Lower lobe of right lung (tissue), 2 donors: ENCODE data around the gene ZFYVE27. TPM values are rescaled to one million over a fixed set of nuclear protein-coding genes. Genes with fewer than 3 reads are reported as not detected.

Experiments used
- ATAC-seq, 2 donors: fragments of 200-7000 bp; cut with Tn5 transposase; one replicate each; pipeline ENCODE4 v1.9.1; 2020 to 2022; ENCODE audit warnings: mild to moderate bottlenecking in 2 of 2, moderate library complexity in 2 of 2
- DNase-seq: peaks from one replicate; pipeline ENCODE4 v3.0.0-alpha.2; 2020
- H3K27ac ChIP-seq: fragments of 200-600 bp; one replicate; pipeline ENCODE4 v1.8.0; 2022
- H3K27me3 ChIP-seq: fragments of 200-600 bp; one replicate; pipeline ENCODE4 v1.8.0; 2022; ENCODE audit warnings: low read depth
- H3K36me3 ChIP-seq: fragments of 200-600 bp; one replicate; pipeline ENCODE4 v1.8.0; 2022; ENCODE audit warnings: mild to moderate bottlenecking
- H3K4me1 ChIP-seq: fragments of 200-600 bp; one replicate; pipeline ENCODE4 v1.8.0; 2022
- H3K4me3 ChIP-seq: fragments of 200-600 bp; one replicate; pipeline ENCODE4 v1.8.0; 2022; ENCODE audit warnings: mild to moderate bottlenecking
- H3K9me3 ChIP-seq: fragments of 200-600 bp; one replicate; pipeline ENCODE4 v1.8.0; 2022
- CTCF ChIP-seq: fragments of 200-600 bp; IDR thresholded peaks from one replicate; pipeline ENCODE4 v1.8.0; 2022; ENCODE audit warnings: antibody characterized with exemption, mild to moderate bottlenecking
- intact Hi-C: fragments of 100-400 bp; cut with DNase I; formaldehyde crosslinking; loops from one replicate; pipeline ENCODE4 v1.11.0; 2022
- total RNA-seq: library from RNA; stranded (reverse); fragmentation: NEBNext Ultra II Directional; extraction: Animal tissue kit (Norgen Biotek cat#: 25700); gene quantifications from one replicate; pipeline ENCODE4 v1.2.1, GENCODE V29; 2021
- donor health status: DM: no; HTN: yes; CAD: no; lungs with severe emphysema.

ZFYVE27 gene
- total RNA-seq, 1 donor from 2014 or later, result 28.3 TPM

GRCh38 chr10:97701438-97702069 lies 35.4 kb upstream of the ZFYVE27 start:
- intact Hi-C loops, result no loop called here
- Histone ChIP-seq H3K27ac (no peak overlapping the region), H3K4me1 (peaks cover 10% of the 10 kb centered on the region), H3K4me3 (no peak overlapping the region), H3K36me3 (no peaks in the 10 kb centered on the region), H3K27me3 (no peaks in the 10 kb centered on the region), H3K9me3 (no peaks in the 10 kb centered on the region)
- DNase-seq, result no peak
- peak; percentile 85 for TF ChIP-seq CTCF
- ATAC-seq, result peak; percentile 93 to 94

- Histone ChIP-seq H3K9me3 (no peaks in the 10 kb centered on the region), H3K27ac (no peak overlapping the region), H3K27me3 (no peaks in the 10 kb centered on the region), H3K4me3 (no peak overlapping the region), H3K4me1 (peaks cover 10% of the 10 kb centered on the region), H3K36me3 (no peaks in the 10 kb centered on the region)
- ATAC-seq, result no peak
- intact Hi-C loops, result no loop called here
- DNase-seq, result no peak
- TF ChIP-seq CTCF, result no peak
Observed at GRCh38 chr10:97703398-97704067, 33.4 kb upstream of the ZFYVE27 start.

- H3K4me1 ChIP-seq, result peaks cover 13% of the 10 kb centered on the region
- intact Hi-C loops, result no loop called here
- H3K36me3 ChIP-seq, result no peaks in the 10 kb centered on the region
- no peaks in the 10 kb centered on the region for H3K27me3 ChIP-seq
- no peak overlapping the region for H3K27ac ChIP-seq
- TF ChIP-seq CTCF, result no peak
- ATAC-seq, result no peak
- no peaks in the 10 kb centered on the region for H3K9me3 ChIP-seq
- no peak for DNase-seq
- no peak overlapping the region for H3K4me3 ChIP-seq
Observed at GRCh38 chr10:97704341-97704740, 32.6 kb upstream of the ZFYVE27 start.

- H3K9me3 ChIP-seq, result no peaks in the 10 kb centered on the region
- intact Hi-C loops, result no loop called here
- H3K4me1 ChIP-seq, result peaks cover 14% of the 10 kb centered on the region
- no peaks in the 10 kb centered on the region for H3K36me3 ChIP-seq
- no peak overlapping the region for H3K4me3 ChIP-seq
- ATAC-seq (no peak), DNase-seq (no peak)
- H3K27me3 ChIP-seq, result no peaks in the 10 kb centered on the region
- TF ChIP-seq CTCF, result no peak
- H3K27ac ChIP-seq, result no peak overlapping the region
Observed at GRCh38 chr10:97705006-97705670, 31.8 kb upstream of the ZFYVE27 start.

- no peak overlapping the region for H3K4me3 ChIP-seq
- peaks cover 8% of the 10 kb centered on the region for H3K4me1 ChIP-seq
- ATAC-seq (no peak), DNase-seq (no peak)
- no peaks in the 10 kb centered on the region for H3K9me3 ChIP-seq
- no peak for TF ChIP-seq CTCF
- no peak overlapping the region for H3K27ac ChIP-seq
- intact Hi-C loops, result no loop called here
- H3K27me3 ChIP-seq, result no peaks in the 10 kb centered on the region
- H3K36me3 ChIP-seq, result no peaks in the 10 kb centered on the region
Observed at GRCh38 chr10:97707134-97707861, 29.6 kb upstream of the ZFYVE27 start.
